HS-5 (cell line): ENCODE data around the gene MLANA.

ENCODE experiments used
- DNase-seq: peaks from one replicate; pipeline ENCODE4 v3.0.0-alpha.2; 2012; ENCODE audit warnings: low read depth

MLANA gene

DNA sequence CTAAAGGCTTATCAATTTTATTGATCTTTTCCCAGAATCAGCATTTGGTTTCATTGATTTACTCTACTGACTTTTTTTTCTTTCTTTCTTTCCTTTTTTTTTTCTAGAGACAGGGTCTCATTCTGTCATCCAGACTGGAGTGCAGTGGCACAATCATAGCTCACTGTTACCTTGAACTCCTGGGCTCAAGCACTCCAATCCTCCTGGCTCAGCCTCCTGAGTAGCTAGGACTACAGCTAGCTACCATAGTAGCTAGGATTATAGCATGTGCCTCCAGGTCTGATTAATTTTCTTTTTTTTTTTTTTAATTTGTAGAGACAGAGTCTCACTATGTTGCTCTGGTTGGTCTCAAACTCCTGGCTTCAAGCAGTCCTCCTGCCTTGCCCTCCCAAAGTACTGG, 11.7 kb downstream of the MLANA start:
- no peak for DNase-seq

DNA sequence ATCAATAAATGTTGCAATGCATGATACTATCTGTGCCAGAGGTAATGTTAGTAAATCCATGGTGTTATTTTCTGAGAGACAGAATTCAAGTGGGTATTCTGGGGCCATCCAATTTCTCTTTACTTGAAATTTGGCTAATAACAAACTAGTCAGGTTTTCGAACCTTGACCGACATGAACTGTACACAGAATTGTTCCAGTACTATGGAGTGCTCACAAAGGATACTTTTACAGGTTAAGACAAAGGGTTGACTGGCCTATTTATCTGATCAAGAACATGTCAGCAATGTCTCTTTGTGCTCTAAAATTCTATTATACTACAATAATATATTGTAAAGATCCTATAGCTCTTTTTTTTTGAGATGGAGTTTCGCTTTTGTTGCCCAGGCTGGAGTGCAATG, 18.2 kb downstream of the MLANA start:
- no peak for DNase-seq

DNA sequence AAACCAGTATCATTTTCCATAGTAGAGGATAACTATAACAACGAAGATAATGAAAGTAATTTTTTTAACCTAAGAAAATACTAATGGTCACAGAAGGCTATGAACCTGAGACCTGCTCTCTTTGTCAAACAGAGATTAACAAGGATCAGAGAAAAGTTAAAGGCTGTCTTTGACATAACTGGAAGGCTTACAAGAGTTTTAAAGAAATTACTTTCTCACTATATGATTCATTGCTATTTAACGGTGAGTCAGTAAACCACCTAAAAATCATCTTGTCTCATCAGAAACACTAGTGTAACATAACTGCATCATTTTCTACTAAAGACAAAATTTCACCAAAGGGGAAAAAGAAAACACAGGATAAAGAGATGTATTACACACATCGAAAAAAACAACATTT, 19.3 kb downstream of the MLANA start:
- DNase-seq: peak; percentile 22

DNA sequence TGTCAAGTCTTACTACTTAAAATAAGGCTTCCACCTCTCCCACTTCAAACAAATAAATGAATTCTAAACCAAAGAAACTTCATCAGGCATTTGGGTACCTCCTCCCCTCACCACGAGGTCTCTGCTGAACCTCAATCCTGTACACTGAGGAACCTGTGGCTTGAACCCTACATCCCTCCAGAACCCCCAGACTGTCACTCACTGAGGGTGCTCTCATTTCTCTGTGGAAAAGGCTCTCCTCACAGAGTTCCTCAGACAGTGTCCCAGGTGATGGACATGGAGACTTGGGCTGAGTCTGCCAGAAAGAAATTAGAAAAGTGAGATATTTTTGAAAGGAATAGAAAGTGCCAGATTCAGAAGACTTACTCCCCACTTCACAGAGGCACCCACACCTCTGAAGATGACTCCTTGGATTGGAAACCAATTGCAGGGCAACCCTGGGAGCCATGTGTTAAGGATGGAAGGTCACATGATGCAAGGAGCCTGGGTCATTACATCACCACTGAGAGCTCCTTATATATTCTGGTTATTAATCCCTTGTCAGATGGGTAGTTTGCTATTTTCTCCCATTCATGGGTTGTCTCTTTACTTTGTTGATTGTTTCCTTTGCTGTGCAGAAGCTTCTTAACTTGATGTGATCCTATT, 19.8 kb downstream of the MLANA start:
- DNase-seq: no peak

DNA sequence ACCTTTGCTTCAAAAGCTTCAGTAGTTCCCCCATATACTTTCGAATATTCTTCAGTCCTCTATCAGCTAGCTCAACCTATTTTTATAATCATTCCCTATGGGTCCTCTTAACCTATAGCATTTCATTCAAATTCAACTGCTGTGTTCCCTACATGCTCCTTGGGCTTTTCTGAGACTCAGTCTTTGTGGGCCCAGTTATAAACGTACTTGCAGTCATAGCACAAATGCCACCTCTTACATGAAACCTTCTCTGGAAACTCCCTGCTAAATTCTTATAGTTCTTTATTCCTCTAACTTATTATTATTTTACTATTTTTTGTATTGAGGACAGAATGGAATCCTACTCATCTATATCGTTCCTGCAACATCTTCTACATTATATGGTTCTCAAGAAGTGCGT, 24.7 kb downstream of the MLANA start:
- no peak for DNase-seq

DNA sequence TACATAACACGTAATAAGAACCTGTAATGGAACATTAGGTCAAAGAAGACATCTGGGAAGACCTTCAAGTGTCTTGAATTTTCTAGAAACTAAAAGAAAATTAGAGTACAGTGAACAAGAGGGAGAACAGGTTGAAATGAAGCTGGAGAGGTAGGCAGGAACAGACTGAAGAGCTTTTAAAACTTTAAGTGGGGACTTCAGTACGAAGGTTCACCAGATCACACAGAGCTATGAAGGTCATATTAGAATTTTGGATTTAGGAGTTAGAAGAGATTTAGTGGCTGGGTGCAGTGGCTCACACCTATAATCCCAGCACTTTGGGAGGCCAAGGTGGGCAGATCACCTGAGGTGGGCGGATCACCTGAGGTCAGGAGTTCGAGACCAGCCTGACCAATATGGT, 26.6 kb downstream of the MLANA start:
- no peak for DNase-seq

DNA sequence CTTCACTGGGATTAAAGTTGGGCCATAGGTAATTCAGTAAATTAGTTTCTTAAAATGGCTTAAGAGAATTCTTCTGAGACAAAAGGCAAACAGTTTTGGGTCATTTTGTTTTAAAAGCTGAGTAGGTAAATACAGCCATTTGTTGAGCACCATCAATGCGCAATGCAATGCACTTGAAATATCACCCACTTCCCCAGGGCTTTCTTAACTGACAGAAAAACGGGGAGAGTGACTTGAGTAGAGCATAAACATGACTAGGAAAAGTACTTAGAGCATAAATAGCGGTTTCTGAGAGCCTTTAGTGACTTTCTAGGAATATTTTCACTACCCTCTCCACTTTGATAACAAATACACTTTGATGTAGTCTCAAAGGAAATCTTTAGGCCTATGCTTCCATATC, 27.2 kb downstream of the MLANA start:
- no peak for DNase-seq

DNA sequence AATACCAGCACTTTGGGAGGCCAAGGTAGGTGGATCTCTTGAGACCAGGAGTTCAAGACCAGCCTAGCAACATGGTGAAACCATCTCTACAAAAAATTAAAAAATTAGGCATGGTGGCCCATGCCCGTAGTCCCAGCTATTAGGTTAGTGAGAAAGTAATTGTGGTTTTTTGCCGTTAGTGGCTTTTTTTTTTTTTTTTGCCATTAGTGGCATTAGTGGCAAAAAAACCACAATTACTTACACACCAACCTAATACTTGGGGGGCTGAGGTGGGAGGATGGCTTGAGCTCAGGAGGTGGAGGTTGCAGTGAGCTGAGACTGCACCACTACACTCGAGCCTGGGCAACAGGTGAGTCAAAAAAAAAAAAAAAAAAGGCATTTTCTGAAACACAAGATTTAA, 27.8 kb downstream of the MLANA start:
- no peak for DNase-seq

DNA sequence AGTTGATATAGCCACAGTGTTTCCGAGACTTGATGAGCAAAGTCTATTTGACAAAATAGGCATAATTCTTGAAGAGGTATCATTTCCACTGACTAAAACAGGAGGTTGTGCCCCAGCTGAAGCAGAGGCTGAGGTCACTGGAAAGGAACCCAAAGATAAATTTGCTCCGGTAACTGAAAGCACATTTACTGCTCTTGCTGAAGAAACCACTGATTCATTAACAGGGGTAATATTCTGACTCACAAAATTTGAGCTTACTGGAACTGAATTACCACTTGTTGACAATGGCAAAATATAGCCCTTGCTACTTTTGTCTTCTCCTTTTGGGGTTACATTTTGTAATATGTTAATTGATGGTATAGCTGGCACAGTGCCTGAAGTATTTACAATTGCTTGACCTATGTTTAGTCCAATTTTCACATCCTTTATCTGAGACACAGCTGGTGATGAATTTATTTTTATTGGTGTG, 30.2 kb downstream of the MLANA start:
- DNase-seq: peak; percentile 14

DNA sequence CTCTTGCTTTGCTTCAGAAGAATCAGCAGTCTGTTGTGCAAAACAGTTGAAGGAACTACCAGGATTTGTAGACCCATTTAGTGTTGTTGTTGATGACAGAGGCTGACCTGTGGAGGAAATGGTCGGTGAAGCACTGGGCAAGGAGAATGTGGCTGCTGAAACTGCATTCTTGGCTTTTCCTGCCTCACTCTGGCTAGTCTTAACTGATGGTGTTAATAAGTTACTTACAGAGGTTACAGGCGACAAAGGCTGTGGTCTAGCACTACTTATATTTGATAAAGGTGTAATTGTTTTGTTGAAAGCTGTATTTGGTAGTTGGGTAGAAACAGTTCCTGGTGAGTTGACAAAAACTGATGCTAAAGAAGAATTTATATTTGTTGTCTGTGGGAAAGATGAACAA, 31.5 kb downstream of the MLANA start:
- no peak for DNase-seq

DNA sequence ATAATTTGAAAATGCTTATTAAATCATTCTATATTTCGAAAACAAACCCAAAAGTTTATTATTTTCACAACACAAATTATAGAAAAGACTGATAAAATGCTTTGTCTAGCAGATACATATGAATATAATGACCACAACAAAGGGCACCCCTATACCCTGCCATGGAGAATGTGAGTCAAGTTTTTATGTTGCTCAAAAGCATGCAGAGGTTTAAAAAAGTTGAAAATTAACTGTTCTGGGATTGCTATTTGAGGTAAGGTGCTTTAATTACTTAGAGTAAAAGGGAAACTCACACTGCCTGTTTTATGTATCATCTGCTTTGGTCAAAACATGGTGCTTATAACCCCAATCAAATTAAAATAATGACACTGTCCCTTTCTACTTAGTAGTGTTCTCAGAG, 41.0 kb downstream of the MLANA start:
- no peak for DNase-seq

DNA sequence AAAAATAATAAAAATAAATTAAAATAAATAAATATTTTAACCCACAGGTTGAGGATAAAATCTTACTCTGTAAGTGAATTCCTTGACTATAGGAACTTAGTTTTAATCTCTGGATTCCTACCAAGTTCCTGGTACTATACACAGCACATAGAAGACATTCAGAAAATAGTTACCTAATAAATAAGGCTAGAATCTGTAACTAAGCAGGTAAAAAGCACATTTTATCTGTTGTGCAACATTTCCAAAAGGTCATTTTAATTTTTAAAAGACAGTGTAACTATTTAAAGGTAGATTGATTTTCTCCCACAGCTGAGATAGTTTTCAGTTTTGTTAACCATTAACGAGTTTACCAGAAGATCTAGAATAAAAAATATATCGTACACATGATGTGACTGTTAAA, 47.8 kb downstream of the MLANA start:
- no peak for DNase-seq

DNA sequence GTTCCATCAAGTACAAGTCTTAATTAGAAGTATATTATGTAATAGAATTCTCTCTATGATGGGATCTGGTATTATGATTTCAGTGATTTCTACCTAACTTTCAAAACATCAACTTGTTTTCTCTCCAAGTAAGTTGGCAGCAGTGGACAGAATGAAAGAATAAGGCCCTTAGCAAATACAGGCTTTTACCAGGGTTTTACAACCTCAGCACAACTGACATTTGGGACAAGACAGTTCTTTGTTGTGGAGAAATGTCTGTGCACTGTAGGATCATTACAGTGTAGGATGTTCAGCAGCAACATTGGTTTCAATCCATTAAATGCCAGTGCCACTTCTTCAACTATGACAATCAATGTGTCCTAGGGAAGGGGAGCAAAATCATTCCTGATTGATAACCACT, 48.8 kb downstream of the MLANA start:
- DNase-seq: no peak

DNA sequence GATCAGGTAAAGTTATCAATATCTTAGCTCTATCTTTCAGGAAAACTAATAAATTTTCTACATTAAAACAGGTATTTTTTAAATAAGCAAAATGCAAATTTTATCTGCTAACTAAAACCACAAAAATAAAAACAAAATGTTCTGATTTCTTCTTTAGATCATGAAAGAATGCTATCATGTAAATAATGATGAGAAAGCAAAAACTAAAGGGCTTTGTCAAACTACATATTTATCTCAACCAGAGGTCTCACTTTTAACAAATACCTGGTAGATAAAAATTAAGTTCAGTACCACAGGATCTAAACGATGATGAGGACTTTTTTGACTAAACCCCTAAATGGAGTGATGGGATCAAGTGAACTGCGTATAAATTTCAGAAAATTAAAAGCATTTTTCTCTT, 50.5 kb downstream of the MLANA start:
- no peak for DNase-seq

DNA sequence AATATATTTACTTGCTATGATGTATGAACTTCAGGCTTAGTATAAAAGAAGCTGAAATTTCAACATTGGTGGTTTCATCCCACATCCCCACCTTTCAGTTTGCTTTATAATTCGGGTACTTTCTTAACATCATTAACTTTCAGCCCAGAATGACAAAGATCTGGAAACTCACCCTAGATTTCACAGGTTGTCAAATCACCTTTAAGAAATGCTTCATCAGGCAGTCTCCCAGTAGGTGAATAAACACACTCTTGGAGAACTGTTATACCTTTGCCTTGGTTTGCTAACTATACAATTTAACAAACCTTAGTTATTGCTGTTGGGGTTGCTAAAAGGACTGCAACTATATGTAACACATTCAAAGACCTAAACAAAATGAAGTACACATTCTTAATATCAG, 54.4 kb downstream of the MLANA start:
- DNase-seq: no peak

DNA sequence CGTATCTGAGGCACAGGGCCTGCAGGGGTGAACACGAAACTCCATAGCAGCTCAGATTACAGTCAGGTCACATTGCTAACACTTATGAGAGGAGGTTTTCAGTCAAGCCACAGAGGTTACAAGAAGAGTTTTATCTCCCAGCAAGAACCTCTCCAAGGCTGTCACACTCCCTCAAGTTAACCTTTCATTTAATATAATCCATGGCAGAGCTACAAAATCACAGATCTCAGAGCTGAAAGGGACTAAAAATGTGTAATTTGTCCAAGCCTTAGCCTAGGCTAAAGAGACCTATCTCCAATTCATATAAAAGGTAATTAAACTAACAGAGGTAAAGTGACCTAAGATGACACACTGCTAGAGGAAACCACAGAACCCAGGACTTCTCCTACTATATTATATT, 57.2 kb downstream of the MLANA start:
- no peak for DNase-seq

DNA sequence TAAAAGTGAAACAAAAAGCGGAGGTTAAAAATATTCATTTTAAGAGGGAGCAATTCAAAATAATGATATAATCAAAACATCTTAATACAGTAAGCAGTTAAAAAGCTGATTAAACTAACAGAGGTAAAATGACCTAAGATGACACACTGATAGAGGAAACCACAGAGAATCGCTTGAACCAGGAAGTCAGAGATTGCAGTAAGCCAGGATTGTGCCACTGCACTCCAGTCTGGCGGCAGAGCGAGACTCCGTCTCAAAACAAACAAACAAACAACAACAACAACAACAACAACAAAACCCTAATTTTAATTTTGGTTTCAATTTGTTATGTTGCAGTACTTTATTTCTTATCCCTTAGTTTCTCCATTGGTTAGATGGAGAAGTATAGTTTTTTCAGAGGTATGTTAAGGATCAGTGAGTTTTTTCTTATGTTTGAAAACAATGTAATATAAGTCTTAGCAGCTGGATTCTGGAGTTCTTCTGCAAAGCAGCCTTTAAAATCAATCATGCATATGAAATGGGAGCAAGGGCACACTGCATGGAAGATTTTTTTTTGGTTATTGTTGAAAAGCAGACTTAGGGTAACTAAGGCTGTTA, 58.5 kb downstream of the MLANA start:
- DNase-seq: no peak

DNA sequence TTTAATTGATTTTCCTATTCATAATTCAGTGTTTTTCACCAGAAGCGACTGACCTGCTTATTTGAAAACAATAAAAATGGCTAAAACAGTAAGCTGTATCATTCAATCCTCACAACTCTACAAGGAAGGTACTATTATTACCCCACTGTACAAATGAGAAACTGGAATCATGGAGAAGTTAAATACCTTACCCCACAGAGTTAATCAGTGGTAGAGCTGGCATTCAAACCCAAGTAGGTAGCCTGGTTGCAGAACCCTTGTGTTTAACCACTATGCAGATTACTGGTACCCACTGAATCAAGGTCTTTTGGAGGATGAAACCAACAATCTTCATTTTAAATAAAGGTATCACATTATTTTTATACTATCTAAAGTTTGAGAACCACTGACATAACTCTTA, 59.6 kb downstream of the MLANA start:
- DNase-seq: no peak

DNA sequence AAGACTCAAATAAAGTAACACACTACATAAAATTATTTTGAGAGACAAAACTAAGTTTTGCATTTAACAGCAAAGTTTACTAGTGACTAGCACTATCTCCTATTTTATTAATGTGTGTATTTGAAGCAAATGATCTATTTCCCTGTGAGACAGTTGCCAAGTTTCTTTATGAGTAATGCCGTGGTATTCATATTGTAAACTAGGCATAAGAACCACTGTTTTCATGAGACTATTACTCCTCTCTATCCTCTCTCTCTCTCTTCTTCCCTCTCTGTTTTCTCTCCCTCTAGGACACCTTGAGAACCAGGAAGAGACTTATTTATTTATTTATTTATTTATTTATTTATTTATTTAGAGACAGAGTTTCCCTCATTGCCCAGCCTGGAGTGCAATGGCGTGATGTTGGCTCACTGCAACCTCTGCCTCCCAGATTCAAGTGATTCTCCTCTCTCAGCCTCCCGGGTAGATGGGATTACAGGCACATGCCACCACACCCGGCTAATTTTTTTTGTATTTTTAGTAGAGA, 61.1 kb downstream of the MLANA start:
- DNase-seq: no peak

DNA sequence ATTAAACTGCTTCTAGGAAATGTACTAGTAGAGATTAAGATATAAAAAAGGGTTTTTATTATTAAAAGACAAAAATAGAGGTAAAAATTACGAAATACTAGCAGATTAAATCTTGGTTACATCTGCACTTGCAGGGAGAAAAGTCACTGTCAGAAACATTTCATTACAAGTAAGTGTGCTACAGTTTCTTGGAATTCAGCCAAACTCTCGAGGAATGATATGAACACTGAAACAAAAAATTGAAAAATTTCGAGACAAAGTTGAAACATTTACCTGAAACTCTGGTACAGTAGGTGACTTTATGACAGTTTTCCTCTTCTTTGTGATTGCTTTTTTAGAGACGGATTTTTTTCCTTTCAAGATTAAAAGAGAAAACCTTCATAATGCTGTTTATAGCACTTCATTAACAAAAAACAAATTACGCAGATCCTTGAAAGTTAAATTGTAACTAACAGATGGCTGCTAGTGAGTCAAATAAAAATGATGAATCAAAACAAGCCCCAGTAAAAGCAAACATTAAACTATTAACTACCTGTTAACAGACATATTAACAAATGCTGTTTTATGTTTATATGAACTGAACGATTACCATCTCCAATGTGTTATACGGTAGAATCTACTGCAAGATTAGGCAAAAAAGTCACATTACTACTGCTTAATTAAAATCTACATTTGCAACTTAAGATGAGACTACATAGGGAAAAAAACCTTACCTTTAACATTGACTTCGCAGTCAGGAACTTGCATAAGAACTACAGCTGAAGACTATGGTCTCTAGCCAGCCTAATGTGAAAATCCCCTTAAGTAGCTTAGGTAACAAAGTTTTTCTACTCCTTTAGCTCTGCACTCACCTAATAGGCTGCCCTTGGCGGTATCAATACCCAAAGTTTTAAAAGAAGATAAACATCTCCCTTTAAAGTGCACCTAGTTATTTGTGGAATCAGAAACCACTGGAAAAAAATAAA, 63.3 kb downstream of the MLANA start:
- DNase-seq: no peak

DNA sequence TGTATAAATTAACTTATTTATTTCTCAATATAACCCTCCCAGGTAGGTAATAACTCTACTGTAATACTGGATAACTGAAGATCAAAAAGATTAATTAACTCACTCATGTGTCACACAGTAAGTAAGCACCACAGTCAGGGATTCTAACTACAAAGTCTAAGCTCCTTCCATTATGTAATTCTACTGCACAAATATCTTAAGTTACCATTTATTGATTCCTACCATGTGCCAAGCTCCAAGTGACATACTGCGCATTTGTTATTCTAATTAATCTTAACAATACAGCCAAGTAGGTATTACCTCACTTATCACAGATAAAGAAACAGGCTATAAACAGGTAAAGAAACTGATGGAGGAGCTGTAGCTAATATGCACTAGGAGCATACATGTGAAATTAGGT, 66.5 kb downstream of the MLANA start:
- DNase-seq: no peak

DNA sequence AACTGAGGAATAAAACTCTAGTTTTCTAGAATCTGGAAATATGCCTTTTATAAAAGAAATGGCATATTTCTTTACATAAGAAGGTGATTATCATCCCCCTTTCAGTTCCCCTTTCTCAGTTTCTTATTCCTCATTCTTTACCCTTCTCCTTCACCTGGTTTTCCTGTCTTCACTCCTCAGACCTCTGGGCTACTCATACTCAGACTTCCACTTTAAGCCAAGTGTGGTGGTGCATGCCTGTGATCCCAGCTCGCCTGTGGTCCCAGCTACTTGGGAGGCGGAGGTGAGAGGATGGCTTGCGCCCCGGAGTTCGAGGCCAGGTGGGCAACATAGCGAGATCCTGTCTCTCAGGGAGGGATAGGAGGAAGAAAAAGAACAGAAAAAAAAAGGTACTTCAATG, 67.6 kb downstream of the MLANA start:
- no peak for DNase-seq
